GM18517 (cell line): ENCODE results near the gene ADAMTS17.

Experiments used
- ATAC-seq: cut with Tn5 transposase; IDR thresholded peaks from one replicate; pipeline ENCODE4 v1.9.1; 2021; ENCODE audit warnings: mild to moderate bottlenecking, moderate library complexity; ENCODE audit not compliant: unreplicated experiment

The ADAMTS17 gene

GRCh38 chr15:100057281-100057680, 284.5 kb downstream of the ADAMTS17 start:
- ATAC-seq: no peak

DNA sequence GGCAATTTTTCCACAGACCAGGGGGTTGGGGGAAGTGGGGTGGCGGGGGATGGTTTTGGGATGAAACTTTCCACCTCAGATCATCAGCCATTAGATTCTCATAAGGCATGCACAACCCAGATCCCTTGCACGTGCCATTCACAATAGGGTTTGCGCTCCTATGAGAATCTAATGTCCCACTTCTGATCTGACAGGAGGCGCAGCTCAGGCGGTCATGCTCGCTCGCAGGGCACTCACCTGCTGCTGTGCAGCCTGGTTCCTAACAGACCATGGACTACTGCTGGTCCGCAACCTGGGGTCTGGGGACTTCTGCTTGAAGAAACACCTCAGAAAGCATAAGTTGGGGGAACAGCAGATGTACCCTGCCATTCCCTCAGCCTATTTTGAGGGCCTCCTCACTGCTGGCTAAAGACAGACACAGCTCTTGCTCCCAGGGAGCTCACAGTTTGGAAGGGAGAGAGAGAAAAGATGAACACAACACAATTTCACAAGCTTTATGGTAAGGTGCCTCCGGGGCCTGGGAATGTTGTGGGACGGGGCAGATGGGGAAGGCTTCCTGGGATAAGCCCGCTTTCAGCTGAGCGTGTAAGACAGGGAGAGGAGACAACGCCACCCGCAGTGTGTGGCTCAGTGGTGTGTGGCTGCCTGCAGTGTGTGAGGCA, 285.2 kb downstream of the ADAMTS17 start:
- ATAC-seq: no peak

DNA sequence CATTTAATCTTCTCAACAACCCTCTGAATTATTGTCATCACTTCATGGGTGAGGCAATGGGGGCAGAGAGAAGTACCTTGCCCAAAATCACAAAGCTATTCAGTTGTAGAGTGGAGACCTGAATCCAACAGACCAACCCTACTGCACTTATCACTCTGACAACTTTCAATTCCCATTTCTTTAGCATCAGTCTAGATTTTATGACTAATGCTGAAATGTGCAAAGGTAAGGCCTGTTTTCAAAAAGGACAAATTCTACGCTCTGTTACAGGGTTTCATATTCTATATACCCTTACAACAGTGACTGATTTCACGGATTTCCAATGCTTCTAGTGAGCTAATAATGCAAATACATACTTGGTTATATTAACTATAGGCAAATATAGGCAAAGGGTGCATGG, 286.0 kb downstream of the ADAMTS17 start:
- ATAC-seq: no peak

DNA sequence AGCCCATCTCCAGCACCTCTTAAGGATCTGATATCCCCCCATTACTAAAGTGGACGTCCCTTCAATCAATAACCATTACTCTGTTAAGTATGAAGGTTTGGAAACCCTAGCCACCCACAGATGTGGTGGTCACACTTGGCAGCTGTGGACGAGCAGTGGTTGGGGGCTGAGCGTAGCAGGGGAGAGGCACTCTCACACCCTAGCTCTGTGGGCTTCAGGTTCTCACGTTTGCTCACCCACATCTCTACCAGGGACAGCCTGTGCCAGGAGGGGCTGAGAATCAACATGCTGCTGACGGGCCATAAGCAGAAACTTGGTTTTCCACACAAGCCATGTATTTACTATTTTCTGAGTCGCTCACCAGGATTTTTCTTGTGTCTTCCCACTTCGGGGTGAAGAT, 287.2 kb downstream of the ADAMTS17 start:
- ATAC-seq: no peak

GRCh38 chr15:100053474-100054121, 288.2 kb downstream of the ADAMTS17 start:
- no peak for ATAC-seq

GRCh38 chr15:100052716-100053473, 288.9 kb downstream of the ADAMTS17 start:
- no peak for ATAC-seq

DNA sequence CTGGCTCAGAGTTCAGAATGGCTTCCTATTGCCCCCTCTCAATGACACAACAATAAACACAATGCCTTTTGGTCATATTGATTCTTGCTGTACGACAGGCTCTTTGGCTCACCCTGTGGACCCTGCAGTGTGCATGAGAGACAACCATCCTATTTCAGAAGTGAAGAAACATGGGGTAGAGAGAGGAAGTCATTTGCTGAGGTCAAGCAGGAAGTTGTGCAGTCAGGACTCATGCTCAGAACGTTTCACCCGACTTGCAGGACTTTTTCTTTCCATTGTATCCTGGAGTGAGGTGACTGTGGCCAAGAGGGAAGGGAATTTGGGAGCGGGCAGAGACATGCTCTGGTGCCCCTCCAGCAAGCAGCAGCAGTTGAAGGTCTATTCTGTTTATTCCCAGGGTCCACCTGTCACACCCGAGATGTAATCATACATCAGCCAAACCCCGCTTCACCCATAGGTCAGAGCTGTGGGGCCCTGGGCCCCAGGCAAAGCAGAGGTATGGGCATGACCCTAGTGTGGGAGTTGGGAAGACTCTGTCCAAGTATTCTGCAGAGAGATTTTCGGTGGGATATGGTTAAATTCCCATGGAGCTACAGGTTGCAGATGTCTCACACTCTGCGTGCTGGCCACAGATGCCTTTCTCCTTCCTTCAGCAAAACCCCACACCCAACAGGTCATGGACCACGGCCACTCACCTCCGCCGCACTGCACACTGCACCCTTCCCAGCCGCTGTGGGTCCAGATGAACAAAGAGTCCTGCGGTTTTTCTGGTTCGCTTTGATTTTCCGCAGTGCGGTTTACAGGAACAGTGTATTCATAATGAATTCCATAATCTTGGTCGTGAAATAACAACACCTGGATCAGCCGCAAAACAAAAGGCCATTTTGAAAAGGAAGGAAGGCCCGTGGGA, 290.6 kb downstream of the ADAMTS17 start:
- ATAC-seq: no peak

DNA sequence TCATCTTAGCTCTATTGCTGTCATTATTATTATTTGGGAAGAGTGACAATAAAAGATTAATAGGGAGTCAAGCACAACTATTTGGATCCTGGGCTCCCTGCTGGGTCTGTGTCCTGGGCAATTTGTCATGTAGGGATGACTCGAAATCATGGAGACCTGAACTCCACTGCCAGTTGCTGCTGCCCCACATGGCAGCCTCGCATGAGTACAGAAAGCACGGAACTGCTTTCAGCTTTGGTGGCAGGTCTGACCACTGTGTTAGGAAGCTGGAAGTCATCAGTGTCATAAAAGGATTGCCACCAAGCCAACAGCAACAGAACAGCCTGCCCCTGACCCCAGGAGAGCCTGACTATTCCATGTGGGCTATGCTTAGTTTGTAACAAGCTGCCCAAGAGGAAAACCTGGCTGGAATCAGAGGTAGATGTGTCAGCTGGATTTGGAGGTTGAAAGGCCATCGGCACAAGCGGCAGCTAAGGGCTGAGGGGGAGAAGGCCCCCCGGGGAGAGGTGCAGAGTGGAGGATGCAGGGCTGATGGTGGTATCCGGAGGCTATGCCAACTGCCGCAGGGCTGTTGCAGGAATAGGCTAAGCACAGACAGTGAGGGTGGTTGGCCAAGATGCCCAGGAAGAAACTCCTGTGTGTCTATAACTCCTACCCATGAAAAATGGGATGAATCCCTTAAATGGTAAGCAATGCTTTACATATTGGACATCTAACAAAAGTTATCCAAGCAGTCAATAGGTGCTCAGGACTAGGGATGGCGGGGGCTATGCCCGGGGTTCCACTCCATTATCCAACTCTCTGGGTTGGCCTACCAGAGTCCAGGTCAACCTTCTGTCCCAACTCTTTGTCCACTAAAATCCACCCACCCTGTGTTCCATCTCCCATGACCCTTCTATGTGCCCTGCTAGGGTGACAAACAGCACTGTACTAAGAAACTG, 291.6 kb downstream of the ADAMTS17 start:
- ATAC-seq: no peak

- no peak for ATAC-seq
Observed at GRCh38 chr15:100049483-100049882, 292.3 kb downstream of the ADAMTS17 start.

DNA sequence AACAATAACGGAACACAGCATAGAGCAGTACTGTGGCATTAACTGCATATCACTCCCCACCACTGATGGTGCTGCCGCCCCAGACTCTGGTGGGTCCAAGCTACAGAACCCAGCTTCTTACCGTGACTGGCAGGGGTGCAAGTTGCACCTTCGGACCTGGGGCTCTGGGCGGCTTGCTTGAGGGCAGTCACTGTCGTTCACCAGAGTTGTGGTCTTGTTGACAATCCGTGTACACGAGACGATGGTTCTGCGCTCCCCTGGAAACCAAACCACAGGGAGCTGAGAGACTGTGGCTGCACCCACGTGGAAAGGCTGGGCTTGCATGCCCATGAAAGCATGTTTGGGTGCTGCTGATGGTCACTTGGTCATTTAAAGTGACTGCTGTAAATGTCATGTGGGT, 293.0 kb downstream of the ADAMTS17 start:
- ATAC-seq: no peak

GRCh38 chr15:100043692-100044091, 298.1 kb downstream of the ADAMTS17 start:
- ATAC-seq: no peak

- ATAC-seq: no peak
Observed at GRCh38 chr15:100043068-100043641, 298.6 kb downstream of the ADAMTS17 start.

GRCh38 chr15:100042558-100042957, 299.2 kb downstream of the ADAMTS17 start:
- ATAC-seq: no peak

DNA sequence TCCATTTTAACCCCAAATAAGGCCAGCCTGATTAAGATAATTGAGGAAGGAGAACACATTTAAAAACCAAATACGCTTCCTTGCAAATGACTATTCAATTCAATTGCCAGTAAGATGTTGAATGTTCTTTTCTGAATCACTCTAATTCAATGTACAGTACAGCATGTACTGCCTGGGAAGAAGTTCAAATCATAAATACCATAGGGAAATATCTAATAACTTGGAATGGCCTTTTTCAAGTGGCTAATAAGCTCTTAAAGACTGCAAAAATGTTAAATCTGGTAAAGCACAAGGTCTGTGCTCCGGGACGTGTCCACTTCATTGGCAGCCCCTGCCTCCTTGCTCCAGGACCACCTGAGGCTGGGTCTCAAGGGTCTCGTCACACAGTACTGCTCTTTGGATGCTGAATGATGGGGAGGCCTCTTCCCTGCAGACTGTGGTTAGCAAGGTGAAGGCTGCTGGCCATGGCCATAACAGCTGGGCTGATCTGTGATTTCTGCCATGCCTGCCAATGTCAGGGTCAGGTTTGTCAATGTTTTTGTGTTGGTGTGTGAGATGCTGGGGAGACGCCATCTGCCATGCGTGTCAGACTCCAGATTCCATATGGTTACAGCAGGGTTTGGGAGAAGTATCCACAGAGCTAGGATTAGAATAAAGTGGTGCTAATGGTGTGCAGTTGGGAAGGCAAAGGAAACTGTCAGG, 300.5 kb downstream of the ADAMTS17 start:
- no peak for ATAC-seq

- no peak for ATAC-seq
Observed at GRCh38 chr15:100039994-100040393, 301.8 kb downstream of the ADAMTS17 start.

DNA sequence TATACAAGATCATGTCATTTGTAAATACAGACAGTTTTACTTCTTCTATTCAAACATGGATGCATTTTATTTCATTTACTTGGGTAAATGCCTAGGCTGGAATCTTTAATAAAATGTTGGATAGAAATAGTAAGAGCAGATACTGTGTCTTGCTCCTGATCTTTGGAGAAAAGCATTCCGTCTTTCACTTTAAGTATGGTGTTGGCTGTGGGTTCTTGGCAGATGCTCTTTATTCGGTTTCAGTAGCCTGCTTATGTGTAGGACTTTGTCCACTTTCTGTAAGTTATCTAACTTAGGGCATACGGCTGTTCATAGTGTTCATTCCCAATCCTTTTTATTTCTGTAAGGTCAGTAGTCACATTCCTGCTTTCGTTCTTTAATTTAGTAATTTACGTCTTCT, 303.0 kb downstream of the ADAMTS17 start:
- no peak for ATAC-seq

- no peak for ATAC-seq
Observed at GRCh38 chr15:100037901-100038300, 303.9 kb downstream of the ADAMTS17 start.

GRCh38 chr15:100036015-100036414, 305.8 kb downstream of the ADAMTS17 start:
- no peak for ATAC-seq

DNA sequence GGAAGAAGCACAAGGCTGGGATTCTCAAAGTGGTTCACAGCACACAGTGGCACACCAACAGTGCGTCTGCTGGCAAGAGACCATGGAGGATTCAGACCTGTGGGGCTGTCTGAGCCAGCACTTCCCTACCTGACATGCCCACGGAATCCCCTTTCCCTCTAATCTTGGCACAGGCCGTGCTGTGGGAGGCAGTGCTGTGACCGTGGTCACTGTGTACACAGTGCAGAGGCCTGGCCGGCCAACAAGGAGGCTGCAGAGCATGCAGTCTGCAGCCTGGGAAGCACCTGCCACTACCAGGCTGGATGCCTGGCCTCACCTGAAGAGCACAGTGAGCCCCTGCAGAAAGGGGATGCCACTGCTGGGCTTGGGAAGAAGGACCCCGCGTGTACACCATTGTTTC, 307.6 kb downstream of the ADAMTS17 start:
- no peak for ATAC-seq
